Stimulated activated naive CD8-positive, alpha-beta T cell treated with anti-CD3 and anti-CD28 coated beads, Interleukin-15, amount 100 ng/mL, for 72 hours (primary cell): ENCODE results near the gene SWT1.
"Not testable (repeated sequence)": the region's sequence is repeated elsewhere in the genome, so short reads cannot be mapped to it uniquely, and the experiment has no call there.

Source experiments
- ATAC-seq: fragments of 150-1000 bp; cut with Tn5 transposase; 2 replicates; pipeline ENCODE4 v1.10.0; 2021; ENCODE audit warnings: mild to moderate bottlenecking, moderate library complexity
- DNase-seq, 2 donors: peaks; one replicate each; pipeline ENCODE4 v3.0.0; 2021 to 2022
- H3K27ac Mint-ChIP-seq, 2 donors: one replicate each; pipeline ENCODE4 v1.8.0; 2022; ENCODE audit warnings: mild to moderate bottlenecking in 2 of 2, mixed read lengths in 2 of 2, moderate library complexity in 2 of 2
- H3K27me3 Mint-ChIP-seq: one replicate; pipeline ENCODE4 v1.8.0; 2022; ENCODE audit warnings: mixed read lengths
- H3K4me1 Mint-ChIP-seq: one replicate; pipeline ENCODE4 v1.8.0; 2022; ENCODE audit warnings: mild to moderate bottlenecking, mixed read lengths
- H3K4me3 Mint-ChIP-seq, 2 donors: one replicate each; pipeline ENCODE4 v1.8.0; 2022; ENCODE audit warnings: mild to moderate bottlenecking in 2 of 2, mixed read lengths in 2 of 2, moderate library complexity in 1 of 2
- H3K9me3 Mint-ChIP-seq, 2 donors: one replicate each; pipeline ENCODE4 v1.8.0; 2022; ENCODE audit warnings: mixed read lengths in 2 of 2

Gene SWT1

DNA sequence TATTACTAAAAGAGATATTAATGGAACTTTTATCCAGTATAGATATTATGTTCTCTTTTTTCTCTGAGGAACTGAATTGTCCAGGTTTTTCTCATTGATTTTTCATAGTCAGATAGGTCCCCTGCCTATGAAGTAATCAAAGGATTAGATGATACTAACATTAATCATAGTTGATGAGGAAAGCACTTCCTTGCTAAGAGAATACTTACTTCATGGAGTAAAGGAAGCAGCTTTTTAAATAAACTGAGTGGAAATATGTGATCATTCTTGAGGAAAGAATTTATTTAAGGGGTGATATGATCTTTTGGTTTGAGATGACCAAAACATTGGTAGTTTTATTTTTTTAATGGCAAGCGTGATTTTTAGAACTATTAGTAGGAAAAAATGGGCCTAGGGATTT, 58.9 kb downstream of the SWT1 start:
- ATAC-seq: no peak
- Mint-ChIP-seq H3K27ac (no peak overlapping the region), H3K27me3 (no peaks in the 10 kb centered on the region), H3K4me1 (no peaks in the 10 kb centered on the region), H3K4me3 (no peak overlapping the region), H3K9me3 (peaks cover 2 to 4% of the 10 kb centered on the region in 2 donors)
- DNase-seq: no peak

GRCh38 chr1:185224132-185224531, 67.2 kb downstream of the SWT1 start:
- ATAC-seq: no peak
- Mint-ChIP-seq H3K4me3 (no peak overlapping the region), H3K9me3 (peaks cover 0 to 12% of the 10 kb centered on the region in 2 donors), H3K27me3 (no peaks in the 10 kb centered on the region), H3K27ac (no peak overlapping the region), H3K4me1 (no peaks in the 10 kb centered on the region)
- no peak for DNase-seq

DNA sequence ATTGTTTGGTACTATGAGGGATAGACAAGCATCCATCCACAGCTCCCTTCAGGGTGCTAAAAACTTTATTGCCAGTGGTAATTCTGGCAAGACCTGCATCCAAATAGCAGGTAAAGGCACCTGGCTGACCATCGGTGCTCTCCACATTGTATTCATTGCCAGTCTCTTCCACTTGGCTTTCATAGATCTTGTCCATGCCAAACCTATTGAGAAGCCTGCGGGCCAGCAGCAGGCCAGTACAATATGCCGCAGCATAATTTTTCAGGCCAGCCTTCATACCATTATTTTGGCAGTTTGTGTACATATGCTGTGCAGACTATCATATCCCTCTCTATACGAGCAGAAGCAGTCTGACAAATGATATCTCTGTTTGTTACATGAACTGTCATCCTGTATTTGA, 70.2 kb downstream of the SWT1 start:
- H3K9me3 Mint-ChIP-seq: peaks cover 0 to 12% of the 10 kb centered on the region in 2 donors
- no peak for ATAC-seq
- no peak for DNase-seq

DNA sequence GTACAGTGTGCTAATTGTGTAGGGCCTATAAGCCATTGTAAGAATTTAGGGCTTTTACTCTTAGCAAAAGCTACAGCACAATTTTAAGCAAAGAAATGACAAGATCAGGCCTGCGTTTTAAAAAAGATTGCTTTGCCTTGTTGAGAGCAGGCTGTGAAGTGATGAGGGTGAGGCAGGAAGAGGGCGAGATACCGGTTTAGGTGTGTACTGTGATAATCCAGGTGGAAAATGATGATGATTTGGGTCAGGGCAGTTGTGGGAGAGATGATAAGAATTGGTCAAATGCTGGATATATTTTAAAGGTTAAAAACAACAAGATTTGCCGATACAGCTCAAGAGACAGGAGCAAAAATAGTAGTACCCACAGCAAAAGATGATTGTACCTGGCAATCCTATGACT, 72.0 kb downstream of the SWT1 start:
- H3K27ac Mint-ChIP-seq: no peak overlapping the region
- H3K4me1 Mint-ChIP-seq: no peaks in the 10 kb centered on the region
- no peaks in the 10 kb centered on the region for H3K27me3 Mint-ChIP-seq
- H3K9me3 Mint-ChIP-seq: peaks cover 0 to 9% of the 10 kb centered on the region in 2 donors
- DNase-seq (no peak), ATAC-seq (no peak)
- H3K4me3 Mint-ChIP-seq: no peak overlapping the region

More for the DNA sequence above, 70.2 kb downstream of the SWT1 start:
- no peak overlapping the region for H3K27ac Mint-ChIP-seq
- H3K27me3 Mint-ChIP-seq: no peaks in the 10 kb centered on the region
- H3K4me3 Mint-ChIP-seq: no peak overlapping the region
- no peaks in the 10 kb centered on the region for H3K4me1 Mint-ChIP-seq

DNA sequence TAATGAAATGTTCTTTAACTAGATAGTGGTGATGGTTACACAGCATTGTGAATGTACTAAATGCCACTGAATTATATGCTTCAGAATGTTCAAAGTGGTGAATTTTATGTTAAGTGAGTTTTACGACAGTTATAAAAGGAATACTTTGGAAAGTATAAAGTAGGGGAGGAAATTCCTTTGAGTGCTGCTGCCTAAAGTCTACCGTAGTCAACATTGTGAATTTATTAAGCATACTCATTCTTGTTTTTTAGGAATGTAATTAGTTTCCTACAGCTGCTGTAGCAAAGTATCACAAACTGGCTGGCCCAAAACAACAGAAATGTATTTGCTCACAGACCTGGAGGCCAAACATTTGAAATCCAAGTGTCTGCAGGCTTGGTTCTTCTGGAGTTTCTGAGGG, 73.0 kb downstream of the SWT1 start:
- ATAC-seq (no peak), DNase-seq (no peak)
- Mint-ChIP-seq H3K9me3 (no peaks in the 10 kb centered on the region), H3K4me3 (no peak overlapping the region), H3K27ac (no peak overlapping the region), H3K27me3 (no peaks in the 10 kb centered on the region), H3K4me1 (no peaks in the 10 kb centered on the region)

- no peaks in the 10 kb centered on the region for H3K4me1 Mint-ChIP-seq
- no peak overlapping the region for H3K27ac Mint-ChIP-seq
- DNase-seq (no peak), ATAC-seq (peak; percentile 54)
- H3K27me3 Mint-ChIP-seq: no peaks in the 10 kb centered on the region
- H3K4me3 Mint-ChIP-seq: no peak overlapping the region
- no peaks in the 10 kb centered on the region for H3K9me3 Mint-ChIP-seq
These were observed 75.9 kb downstream of the SWT1 start for GRCh38 chr1:185232874-185233273.

DNA sequence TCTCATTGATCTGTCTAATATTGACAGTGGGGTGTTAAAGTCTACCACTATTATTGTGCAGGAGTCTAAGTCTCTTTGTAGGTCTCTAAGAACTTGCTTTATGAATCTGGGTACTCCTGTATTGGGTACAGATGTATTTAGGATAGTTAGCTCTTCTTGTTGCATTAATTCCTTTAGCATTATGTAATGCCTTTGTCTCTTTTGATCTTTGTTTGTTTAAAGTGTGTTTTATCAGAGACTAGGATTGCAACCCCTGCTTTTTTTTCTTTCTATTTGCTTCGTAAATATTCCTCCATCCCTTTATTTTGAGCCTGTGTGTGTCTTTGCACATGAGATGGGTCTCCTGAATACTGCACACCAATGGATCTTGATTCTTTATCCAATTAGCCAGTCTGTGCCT, 77.2 kb downstream of the SWT1 start:
- not testable (repeated sequence) for H3K9me3 Mint-ChIP-seq, H3K27ac Mint-ChIP-seq, ATAC-seq, H3K4me1 Mint-ChIP-seq, H3K27me3 Mint-ChIP-seq, DNase-seq, H3K4me3 Mint-ChIP-seq

- not testable (repeated sequence) for DNase-seq, ATAC-seq, H3K27me3 Mint-ChIP-seq, H3K9me3 Mint-ChIP-seq, H3K27ac Mint-ChIP-seq, H3K4me3 Mint-ChIP-seq
- H3K4me1 Mint-ChIP-seq: peaks cover 23% of the 10 kb centered on the region
These were observed 80.2 kb downstream of the SWT1 start for GRCh38 chr1:185237176-185237575.

- Mint-ChIP-seq H3K4me3 (no peak overlapping the region), H3K27me3 (no peaks in the 10 kb centered on the region), H3K27ac (no peak overlapping the region), H3K9me3 (no peaks in the 10 kb centered on the region), H3K4me1 (peaks cover 23% of the 10 kb centered on the region)
- ATAC-seq: no peak
- DNase-seq: no peak
These were observed 80.7 kb downstream of the SWT1 start for GRCh38 chr1:185237661-185238060.

- ATAC-seq: no peak
- Mint-ChIP-seq H3K4me3 (no peak overlapping the region), H3K9me3 (no peaks in the 10 kb centered on the region), H3K4me1 (peaks cover 23% of the 10 kb centered on the region), H3K27me3 (no peaks in the 10 kb centered on the region), H3K27ac (peak overlapping the region in 1 of 2 donors; percentile 67)
- no peak for DNase-seq
These were observed 81.5 kb downstream of the SWT1 start for GRCh38 chr1:185238447-185238846.

DNA sequence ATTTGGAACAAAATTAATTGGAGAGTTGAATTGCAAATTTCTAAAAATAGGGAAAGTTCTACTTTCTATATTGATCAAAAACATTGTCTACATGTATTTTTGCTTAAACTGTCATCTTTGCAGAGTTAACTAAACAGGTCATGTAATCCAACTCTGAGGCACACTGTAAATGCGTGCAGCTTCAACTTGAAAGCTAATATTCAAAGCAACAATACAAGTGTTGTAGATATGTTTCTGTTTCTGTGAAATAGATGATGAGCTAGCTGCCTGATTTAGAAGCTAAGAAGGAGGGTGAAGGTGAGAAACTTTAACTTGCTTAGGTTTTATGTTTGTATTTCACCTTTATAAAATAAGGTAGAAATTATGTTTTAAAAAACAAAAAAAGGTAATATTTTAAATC, 82.9 kb downstream of the SWT1 start:
- Mint-ChIP-seq H3K27ac (no peak overlapping the region), H3K4me3 (no peak overlapping the region)
- DNase-seq: no peak

DNA sequence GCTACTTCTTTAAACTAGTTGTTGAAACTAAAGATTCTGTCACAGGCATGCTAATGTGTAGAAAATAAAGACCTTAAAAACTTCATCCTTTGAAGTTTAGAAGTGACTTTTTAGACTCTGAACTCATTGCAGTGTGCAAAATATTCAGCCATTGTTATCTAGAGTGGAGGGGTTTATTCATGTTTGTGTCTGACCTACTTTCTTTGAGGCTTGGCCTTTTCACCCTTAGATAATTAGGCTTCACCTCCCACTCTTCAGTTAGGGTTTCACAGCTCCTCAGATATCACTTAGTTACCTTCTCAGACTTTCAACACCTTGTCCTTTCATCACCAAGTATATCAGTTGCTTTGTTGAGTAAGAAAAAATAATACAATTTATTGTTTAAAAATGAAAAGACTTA, 84.2 kb downstream of the SWT1 start:
- Mint-ChIP-seq H3K27ac (no peak overlapping the region), H3K4me3 (no peak overlapping the region), H3K9me3 (no peaks in the 10 kb centered on the region), H3K27me3 (no peaks in the 10 kb centered on the region), H3K4me1 (peaks cover 30% of the 10 kb centered on the region)
- ATAC-seq: no peak
- DNase-seq: no peak

More for the DNA sequence above, 82.9 kb downstream of the SWT1 start:
- Mint-ChIP-seq H3K27me3 (no peaks in the 10 kb centered on the region), H3K4me1 (peaks cover 30% of the 10 kb centered on the region), H3K9me3 (no peaks in the 10 kb centered on the region)
- no peak for ATAC-seq

GRCh38 chr1:185244015-185244747, 87.2 kb downstream of the SWT1 start:
- ATAC-seq (peak; percentile 98), DNase-seq (peak; percentile 16 to 36)
- H3K4me1 Mint-ChIP-seq: peaks cover 27% of the 10 kb centered on the region
- no peaks in the 10 kb centered on the region for H3K9me3 Mint-ChIP-seq
- no peaks in the 10 kb centered on the region for H3K27me3 Mint-ChIP-seq
- H3K4me3 Mint-ChIP-seq: no peak overlapping the region
- H3K27ac Mint-ChIP-seq: no peak overlapping the region

DNA sequence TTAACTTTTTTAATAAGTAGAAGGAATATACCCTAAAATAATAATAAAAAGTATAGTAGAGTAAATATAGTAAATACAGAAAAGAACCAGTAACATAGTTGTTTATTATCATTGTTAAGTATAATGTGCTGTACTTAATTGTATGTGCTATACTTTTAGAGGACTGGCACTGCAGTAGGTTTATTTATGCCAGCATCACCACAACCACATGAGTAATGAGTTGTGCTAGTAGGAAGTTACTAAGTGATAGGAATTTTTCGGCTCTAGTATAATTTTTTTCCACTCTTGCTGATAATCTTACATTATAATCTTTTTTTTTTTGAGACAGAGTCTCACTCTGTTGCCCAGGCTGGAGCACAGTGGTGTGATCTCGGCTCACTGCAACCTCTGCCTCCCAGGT, 88.5 kb downstream of the SWT1 start:
- DNase-seq (no peak), ATAC-seq (no peak)
- Mint-ChIP-seq H3K4me1 (peaks cover 14% of the 10 kb centered on the region), H3K27me3 (no peaks in the 10 kb centered on the region), H3K4me3 (no peak overlapping the region), H3K9me3 (peaks cover 0 to 3% of the 10 kb centered on the region in 2 donors), H3K27ac (no peak overlapping the region)

- peak overlapping the region in 1 of 2 donors; percentile 46 for H3K27ac Mint-ChIP-seq
- no peak for ATAC-seq
These were observed 92.6 kb downstream of the SWT1 start for GRCh38 chr1:185249563-185249962.

DNA sequence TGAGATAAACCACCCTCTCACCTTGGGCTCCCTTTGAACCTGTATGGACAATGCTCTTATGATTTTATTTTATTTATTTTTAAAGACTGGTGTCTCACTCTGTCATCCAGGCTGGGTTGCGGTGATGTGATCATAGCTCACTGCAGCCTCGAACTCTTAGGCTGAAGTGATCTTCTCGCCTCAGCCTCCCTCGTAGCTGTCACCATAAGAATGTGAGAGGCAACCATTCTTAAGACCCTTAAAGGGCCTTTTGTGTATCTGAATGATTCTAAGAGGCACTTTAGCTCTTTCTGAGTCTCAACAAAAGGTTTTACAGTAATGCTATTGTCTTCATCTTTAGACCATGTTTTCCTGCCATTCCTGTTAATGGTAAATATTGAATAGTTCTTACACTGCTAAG, 93.1 kb downstream of the SWT1 start:
- no peaks in the 10 kb centered on the region for H3K27me3 Mint-ChIP-seq
- H3K4me1 Mint-ChIP-seq: no peaks in the 10 kb centered on the region
- peaks cover 5% of the 10 kb centered on the region in 2 donors for H3K9me3 Mint-ChIP-seq
- ATAC-seq (no peak), DNase-seq (no peak)
- no peak overlapping the region for H3K4me3 Mint-ChIP-seq
- H3K27ac Mint-ChIP-seq: peak overlapping the region in 1 of 2 donors; percentile 46

More at GRCh38 chr1:185249563-185249962, 92.6 kb downstream of the SWT1 start:
- no peak for DNase-seq
- no peak overlapping the region for H3K4me3 Mint-ChIP-seq
- peaks cover 0 to 5% of the 10 kb centered on the region in 2 donors for H3K9me3 Mint-ChIP-seq
- H3K4me1 Mint-ChIP-seq: peaks cover 1% of the 10 kb centered on the region
- H3K27me3 Mint-ChIP-seq: no peaks in the 10 kb centered on the region

- H3K27me3 Mint-ChIP-seq, H3K27ac Mint-ChIP-seq, H3K9me3 Mint-ChIP-seq, H3K4me1 Mint-ChIP-seq, DNase-seq, H3K4me3 Mint-ChIP-seq, ATAC-seq: not testable (repeated sequence)
These were observed 95.0 kb downstream of the SWT1 start for GRCh38 chr1:185251928-185252327.
